ENCODE measurements around the gene ST3GAL4.

The ST3GAL4 gene

GRCh38 chr11:126431401-126432064, 76.0 kb downstream of the ST3GAL4 start:
- no peak for DNase-seq

GRCh38 chr11:126432065-126432461, 76.6 kb downstream of the ST3GAL4 start:
- DNase-seq: no peak

GRCh38 chr11:126432525-126432924, 77.0 kb downstream of the ST3GAL4 start:
- no peak for DNase-seq

GRCh38 chr11:126433244-126433846, 77.9 kb downstream of the ST3GAL4 start:
- no peak for DNase-seq

- DNase-seq: no peak
Measured at GRCh38 chr11:126433989-126434949, 78.8 kb downstream of the ST3GAL4 start.

- no peak for DNase-seq
Measured at GRCh38 chr11:126434950-126435335, 79.5 kb downstream of the ST3GAL4 start.

GRCh38 chr11:126436209-126436755, 80.8 kb downstream of the ST3GAL4 start:
- DNase-seq: no peak

- DNase-seq: no peak
Measured at GRCh38 chr11:126437731-126438130, 82.2 kb downstream of the ST3GAL4 start.

DNA sequence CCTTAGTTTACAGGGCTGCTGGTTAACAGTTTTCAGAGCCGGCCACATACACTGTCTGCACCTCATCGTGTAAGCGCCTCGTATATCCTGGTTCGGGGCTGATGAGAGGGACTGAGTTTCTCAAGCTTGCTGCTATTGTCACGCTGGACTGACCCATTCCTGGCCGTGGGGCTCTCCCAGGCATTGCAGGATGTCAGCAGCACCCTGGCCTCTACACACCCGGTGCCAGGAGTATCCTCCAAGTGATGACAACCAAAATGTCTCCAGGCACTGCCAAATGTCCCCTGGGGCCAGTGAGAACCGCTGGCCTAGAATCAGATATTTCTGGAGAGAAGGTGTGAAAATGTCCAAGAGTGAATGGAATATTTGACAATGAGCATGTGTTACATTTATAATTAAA, 82.8 kb downstream of the ST3GAL4 start:
- DNase-seq: no peak

DNA sequence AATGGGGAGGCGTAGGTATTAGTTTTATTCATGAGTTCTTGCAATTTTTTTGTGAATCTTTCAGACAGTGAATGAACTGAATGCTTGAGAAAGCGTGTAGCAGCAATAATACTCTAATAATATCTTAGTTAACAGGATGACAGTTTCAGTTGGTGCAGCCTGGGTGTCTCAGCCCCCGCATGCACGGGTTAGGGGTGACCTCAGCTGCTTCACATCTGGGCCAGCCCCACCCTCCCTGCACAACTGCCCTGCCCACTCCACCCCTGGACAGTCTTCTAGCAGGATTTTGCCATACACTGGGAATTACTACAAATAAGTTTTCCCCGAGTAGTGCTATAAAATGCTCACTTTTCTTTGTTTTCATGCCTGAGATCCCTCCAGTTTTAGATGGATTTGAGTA, 83.2 kb downstream of the ST3GAL4 start:
- no peak for DNase-seq

GRCh38 chr11:126440276-126440675, 84.8 kb downstream of the ST3GAL4 start:
- no peak for DNase-seq

- DNase-seq: peak; percentile 66 to 71
Measured at GRCh38 chr11:126440792-126441514, 85.5 kb downstream of the ST3GAL4 start.

DNA sequence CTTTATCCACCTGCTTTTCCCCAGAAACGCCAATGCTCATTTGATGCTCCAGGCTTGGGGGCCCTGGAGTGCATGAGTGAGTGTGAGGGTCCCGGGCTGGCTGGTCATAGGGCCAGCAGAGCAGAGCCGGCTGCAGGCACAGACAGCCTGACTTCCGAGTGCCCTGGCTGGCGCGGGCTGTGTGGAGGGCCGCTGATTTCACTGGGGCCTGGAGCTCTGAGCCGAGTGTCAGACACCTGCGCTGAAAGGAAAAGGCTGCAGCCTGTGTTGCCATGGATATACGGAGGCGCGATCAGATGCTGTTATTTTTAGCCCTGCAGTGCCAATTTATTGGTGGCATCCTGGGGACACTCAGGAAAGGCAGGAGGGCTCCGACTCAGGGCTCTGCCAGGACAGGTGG, 87.6 kb downstream of the ST3GAL4 start:
- DNase-seq: peak; percentile 35 to 50

DNA sequence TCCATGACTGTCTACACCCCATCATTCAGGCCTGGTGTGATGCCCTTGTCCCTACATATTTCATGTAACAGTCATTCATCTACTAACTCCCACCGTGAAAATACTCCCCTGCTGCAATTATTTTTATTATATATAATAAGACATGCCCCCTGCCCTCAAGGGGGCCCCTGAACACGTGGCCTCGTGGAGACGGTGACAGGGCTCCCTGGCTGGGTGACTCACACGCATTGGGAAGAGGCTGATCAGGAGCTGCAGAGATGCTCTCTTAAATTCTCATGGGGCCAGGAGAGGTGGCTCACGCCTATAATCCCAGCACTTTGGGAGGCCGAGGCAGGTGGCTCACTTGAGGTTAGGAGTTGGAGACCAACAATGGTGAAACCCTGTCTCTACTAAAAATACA, 88.6 kb downstream of the ST3GAL4 start:
- no peak for DNase-seq

- no peak for DNase-seq
Measured at GRCh38 chr11:126446581-126446980, 91.1 kb downstream of the ST3GAL4 start.

GRCh38 chr11:126450198-126450597, 94.7 kb downstream of the ST3GAL4 start:
- no peak for DNase-seq

DNA sequence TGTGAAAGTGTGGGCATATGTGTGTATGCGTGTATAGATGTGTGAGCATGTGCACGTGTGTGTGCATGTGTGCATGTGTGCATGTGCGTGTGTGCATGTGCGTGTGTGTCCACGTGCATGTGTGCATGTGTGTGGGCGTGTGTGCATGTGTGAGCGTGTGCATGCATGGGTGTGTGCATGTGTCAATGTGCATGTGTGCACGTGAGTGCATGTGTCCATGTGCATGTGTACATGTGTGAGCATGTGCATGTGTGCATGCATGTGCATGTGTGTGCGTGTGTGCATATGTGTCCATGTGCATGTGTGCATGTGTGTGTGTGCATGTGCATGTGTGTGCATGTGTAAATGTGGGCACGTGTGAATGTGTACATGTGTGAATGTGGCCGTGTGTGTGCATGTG, 95.3 kb downstream of the ST3GAL4 start:
- no peak for DNase-seq

- no peak for DNase-seq
Measured at GRCh38 chr11:126451211-126451802, 95.8 kb downstream of the ST3GAL4 start.

DNA sequence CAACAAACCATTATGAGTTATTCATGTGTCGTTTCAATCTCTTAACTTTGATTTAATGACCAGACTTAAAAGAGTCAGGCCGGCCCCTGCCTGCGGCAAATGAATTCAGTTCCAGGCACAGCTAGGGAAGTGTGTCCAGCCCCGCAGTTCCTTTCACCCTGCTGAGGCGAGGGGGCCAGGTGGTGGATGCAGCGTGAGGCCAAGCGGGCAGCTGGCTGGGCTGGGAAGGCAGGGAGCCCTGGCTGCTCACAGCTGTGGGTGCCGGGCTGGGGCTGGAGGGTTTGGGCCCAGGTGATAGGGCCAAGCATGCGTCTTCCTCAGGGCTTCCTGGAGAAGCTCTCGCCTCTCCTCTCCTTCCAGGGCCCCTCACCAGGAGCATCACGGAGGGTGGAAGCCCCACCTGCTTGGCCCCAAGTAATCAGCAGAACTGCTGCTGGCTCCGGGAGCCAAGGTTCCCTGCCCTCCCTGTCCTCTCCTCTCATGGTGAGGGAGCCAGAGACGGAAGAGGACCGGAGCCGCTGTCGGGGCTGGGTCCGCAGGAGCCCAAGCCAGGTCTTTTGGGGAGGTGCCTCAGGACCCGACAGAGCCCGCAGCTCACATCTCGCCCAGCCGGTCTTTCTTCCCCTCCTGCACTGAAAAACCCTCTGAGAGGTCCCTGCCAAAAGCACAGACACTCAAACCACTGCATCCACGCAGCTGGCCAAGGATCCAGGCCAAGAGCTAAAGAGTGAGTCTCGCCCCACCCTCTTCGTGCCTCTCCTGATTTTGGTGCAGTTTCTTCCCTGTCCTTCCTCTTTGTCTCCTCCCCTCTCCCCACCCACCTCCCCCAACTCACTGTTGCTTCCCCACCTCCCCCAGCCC, 97.0 kb downstream of the ST3GAL4 start:
- no peak for DNase-seq

- DNase-seq: no peak
Measured at GRCh38 chr11:126456089-126456488, 100.6 kb downstream of the ST3GAL4 start.
